Measurements from ENCODE around the gene CSTA. TPM values are rescaled to one million over a fixed set of nuclear protein-coding genes. Genes with fewer than 3 reads are reported as not detected.

CSTA gene
- total and polyA plus RNA-seq, 2 of the 8 experiments (the other 6 are each of a cell fraction or from before 2014, with no cell fraction given): not detected

DNA sequence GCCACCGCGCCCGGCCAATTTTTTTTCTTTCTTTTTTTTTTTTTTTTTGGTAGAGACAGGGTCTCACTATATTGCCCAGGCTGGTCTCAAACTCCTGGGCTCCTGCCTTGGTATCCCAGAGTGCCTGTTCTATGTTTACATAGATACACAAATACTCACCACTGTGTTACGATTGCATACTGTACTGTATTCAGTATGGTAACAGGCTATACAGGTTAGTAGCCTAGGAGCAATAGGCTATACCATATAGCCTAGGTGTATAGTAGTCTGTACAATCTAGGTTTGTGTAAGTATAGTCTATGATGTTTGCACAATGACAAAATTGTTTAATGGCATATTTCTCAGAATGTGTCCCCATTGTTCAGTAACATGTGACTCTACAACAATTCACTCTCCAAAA is 26.6 kb downstream of the CSTA start:
- no peak overlapping the region for H4K8ac ChIP-seq (ENCODE audit: extremely low read depth, insufficient read depth, low read length)
- H3K27me3 ChIP-seq (replicated peaks in 1 of 4; ENCODE audit: control insufficient read depth in 3 of 4, extremely low read depth in 1 of 4, insufficient read depth in 3 of 4, low read length in 3 of 4): no peaks in the 10 kb centered on the region
- no peak for DNase-seq (ENCODE audit: low read depth in 1 of 2, low spot score in 2 of 2)
- no peak overlapping the region for H2AK5ac ChIP-seq (ENCODE audit: low read depth, low read length)
- H3K18ac ChIP-seq (ENCODE audit: extremely low read depth, low read length): no peak overlapping the region
- no peak overlapping the region for H3K23ac ChIP-seq (ENCODE audit: insufficient read length)
- no peaks in the 10 kb centered on the region for H3K79me2 ChIP-seq (ENCODE audit: control insufficient read depth in 1 of 2, insufficient read depth in 2 of 2, low read length in 2 of 2)
- no peak for FAIRE-seq
- no peak overlapping the region for H2AFZ ChIP-seq (ENCODE audit: low read length)
- H2BK5ac ChIP-seq (ENCODE audit: low read depth, low read length): no peak overlapping the region
- H3K14ac ChIP-seq (ENCODE audit: insufficient read length): no peak overlapping the region
- WGBS, 2 experiments (ENCODE audit: extremely low coverage in 1 of 2, insufficient coverage in 1 of 2, insufficient read length in 1 of 2, insufficient replicate concordance in 2 of 2, low coverage in 1 of 2, low lambda C conversion rate in 2 of 2, missing lambda C conversion rate in 1 of 2): 90% methylated on average over 4 of the region's 4 CpGs; no CpG with 5 or more reads in 1 of the 2 experiments
- H3K4ac ChIP-seq (replicated peaks; ENCODE audit: insufficient read length, low read depth, low read length): no peak overlapping the region
- CTCF ChIA-PET (ENCODE audit: partially characterized antibody): interaction anchor here (0.8 kb wide), 1 partner anchor 250 kb away, joined by 4 read pairs; no protein-coding TSS in a partner anchor
- H3K36me3 ChIP-seq (ENCODE audit: control insufficient read depth in 2 of 4, insufficient read depth in 4 of 4, low read length in 3 of 4): no peaks in the 10 kb centered on the region
- H3K27ac ChIP-seq (ENCODE audit: low read depth, low read length): no peak overlapping the region
- H3K4me3 ChIP-seq (ENCODE audit: extremely low read depth in 1 of 4, insufficient read depth in 2 of 4, low read depth in 3 of 4, low read length in 4 of 4): no peak overlapping the region
- no peaks in the 10 kb centered on the region for H3K79me1 ChIP-seq (ENCODE audit: low read depth, low read length)
- H4K91ac ChIP-seq (replicated peaks; ENCODE audit: insufficient read length, low read length): no peak overlapping the region
- no peaks in the 10 kb centered on the region for H3K4me1 ChIP-seq (replicated peaks in 1 of 4; ENCODE audit: control insufficient read depth in 3 of 4, insufficient read depth in 4 of 4, low read length in 3 of 4)
- no peak overlapping the region for H3K4me2 ChIP-seq (ENCODE audit: insufficient read depth in 1 of 2, low read depth in 2 of 2, low read length in 2 of 2)
- H3K9ac ChIP-seq (replicated peaks in 1 of 4; ENCODE audit: extremely low read depth in 1 of 4, low read depth in 3 of 4, low read length in 3 of 4): no peak overlapping the region
- H2BK15ac ChIP-seq (ENCODE audit: low read length): no peak overlapping the region
- no peak overlapping the region for H3K56ac ChIP-seq (replicated peaks; ENCODE audit: insufficient read length, low read depth, low read length)
- H2BK120ac ChIP-seq (replicated peaks; ENCODE audit: low read depth, low read length): no peak overlapping the region
- no peaks in the 10 kb centered on the region for H4K20me1 ChIP-seq (replicated peaks in 1 of 2; ENCODE audit: control insufficient read depth in 1 of 2, insufficient read depth in 2 of 2, low read length in 2 of 2)
- H2BK12ac ChIP-seq (ENCODE audit: low read depth, low read length): no peak overlapping the region
- no peak overlapping the region for H2BK20ac ChIP-seq (ENCODE audit: low read length)
- no peak overlapping the region for H4K5ac ChIP-seq (ENCODE audit: insufficient read length, low read depth, low read length)
- POLR2A ChIA-PET (ENCODE audit: partially characterized antibody): no interaction called here
- H3K23me2 ChIP-seq (ENCODE audit: low read depth, low read length): no peaks in the 10 kb centered on the region
- no peaks in the 10 kb centered on the region for H3K9me3 ChIP-seq (ENCODE audit: insufficient read depth in 2 of 2, low read depth in 1 of 2, low read length in 1 of 2)
- TF ChIP-seq KDM4A (IDR thresholded peaks at IDR 0.05; ENCODE audit: low read depth, low read length, severe bottlenecking): no peak
- no peak for TF ChIP-seq SP4 (IDR thresholded peaks at IDR 0.05; ENCODE audit: low read length)
- TF ChIP-seq SIRT6 (IDR thresholded peaks at IDR 0.05; ENCODE audit: low read length): no peak
- TF ChIP-seq TEAD4 (IDR thresholded peaks at IDR 0.05; ENCODE audit: low read depth, low read length): no peak
- TF ChIP-seq CHD1 (IDR thresholded peaks at IDR 0.05; ENCODE audit: low read depth, low read length): no peak
- TF ChIP-seq CREB1 (IDR thresholded peaks at IDR 0.05): no peak
- TF ChIP-seq SIN3A (conservative IDR thresholded peaks at IDR 0.05 in 1 of 2, IDR thresholded peaks at IDR 0.05 in 1 of 2; ENCODE audit: low read depth in 1 of 2, low read length in 2 of 2): no peak
- TF ChIP-seq, protein P1, sequence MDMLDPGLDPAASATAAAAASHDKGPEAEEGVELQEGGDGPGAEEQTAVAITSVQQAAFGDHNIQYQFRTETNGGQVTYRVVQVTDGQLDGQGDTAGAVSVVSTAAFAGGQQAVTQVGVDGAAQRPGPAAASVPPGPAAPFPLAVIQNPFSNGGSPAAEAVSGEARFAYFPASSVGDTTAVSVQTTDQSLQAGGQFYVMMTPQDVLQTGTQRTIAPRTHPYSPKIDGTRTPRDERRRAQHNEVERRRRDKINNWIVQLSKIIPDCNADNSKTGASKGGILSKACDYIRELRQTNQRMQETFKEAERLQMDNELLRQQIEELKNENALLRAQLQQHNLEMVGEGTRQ (IDR thresholded peaks at IDR 0.05; ENCODE audit: low read length): no peak
- no peak for TF ChIP-seq ATF2 (IDR thresholded peaks at IDR 0.05; ENCODE audit: low read length)
- no peak for TF ChIP-seq EP300 (IDR thresholded peaks at IDR 0.05; ENCODE audit: borderline replicate concordance in 1 of 2, low read depth in 2 of 2, low read length in 2 of 2)
- no peak for TF ChIP-seq TAF1 (IDR thresholded peaks at IDR 0.05; ENCODE audit: low read depth, low read length)
- no peak for TF ChIP-seq RFX5 (IDR thresholded peaks at IDR 0.05; ENCODE audit: borderline replicate concordance, low read depth, low read length)

Measured in H1 (cell line).